ENCODE measurements around the gene INTS15.
A peak's percentile ranks its signal among the peaks of the same experiment; 100 is the strongest.

Gene INTS15

GRCh38 chr7:6589829-6590644 is at the start of gene INTS15:
Gene INTS15, plus strand, starts transcription at chr7:6590021. Its CDS starts 263 bp downstream, at chr7:6590284.
- Histone ChIP-seq H3K27ac (ENCODE audit: low read depth, low read length) (peak within 1 kb of the TSS; percentile 66), H3K4me1 (ENCODE audit: control insufficient read depth in 1 of 2, insufficient read depth in 2 of 2, low read length in 2 of 2) (peaks cover 4 to 13% of the 10 kb centered on the region in 2 donors), H3K27me3 (ENCODE audit: control insufficient read depth in 1 of 2, insufficient read depth in 2 of 2, low read length in 2 of 2) (no peaks in the 10 kb centered on the region), H3K36me3 (ENCODE audit: control insufficient read depth in 1 of 2, insufficient read depth in 2 of 2, low read length in 2 of 2) (peaks cover 12 to 41% of the 10 kb centered on the region in 2 donors), H3K4me3 (ENCODE audit: low read depth in 1 of 2, low read length in 2 of 2) (peak within 1 kb of the TSS; percentile 90 to 92), H3K9ac (ENCODE audit: low read depth in 1 of 2, low read length in 2 of 2) (peak within 1 kb of the TSS; percentile 60 to 87), H3K9me3 (ENCODE audit: control insufficient read depth in 1 of 2, low read length in 2 of 2) (no peaks in the 10 kb centered on the region)

GRCh38 chr7:6542368-6542767 is 47.5 kb upstream of the INTS15 start:
- H3K9me3 ChIP-seq (ENCODE audit: control insufficient read depth in 1 of 2, low read length in 2 of 2) = no peaks in the 10 kb centered on the region
- no peaks in the 10 kb centered on the region for H3K27me3 ChIP-seq (ENCODE audit: control insufficient read depth in 1 of 2, insufficient read depth in 2 of 2, low read length in 2 of 2)
- no peaks in the 10 kb centered on the region for H3K36me3 ChIP-seq (ENCODE audit: control insufficient read depth in 1 of 2, insufficient read depth in 2 of 2, low read length in 2 of 2)
- H3K4me1 ChIP-seq (ENCODE audit: control insufficient read depth in 1 of 2, insufficient read depth in 2 of 2, low read length in 2 of 2) = no peaks in the 10 kb centered on the region
- no peak overlapping the region for H3K4me3 ChIP-seq (ENCODE audit: low read depth in 1 of 2, low read length in 2 of 2)
- no peak overlapping the region for H3K9ac ChIP-seq (ENCODE audit: low read depth in 1 of 2, low read length in 2 of 2)
- no peak overlapping the region for H3K27ac ChIP-seq (ENCODE audit: low read depth, low read length)

GRCh38 chr7:6545398-6546126 is 44.3 kb upstream of the INTS15 start:
- no peak overlapping the region for H3K9ac ChIP-seq (ENCODE audit: low read depth in 1 of 2, low read length in 2 of 2)
- H3K27ac ChIP-seq (ENCODE audit: low read depth, low read length) = no peak overlapping the region
- H3K4me3 ChIP-seq (ENCODE audit: low read depth in 1 of 2, low read length in 2 of 2) = no peak overlapping the region
- no peaks in the 10 kb centered on the region for H3K27me3 ChIP-seq (ENCODE audit: control insufficient read depth in 1 of 2, insufficient read depth in 2 of 2, low read length in 2 of 2)
- no peaks in the 10 kb centered on the region for H3K36me3 ChIP-seq (ENCODE audit: control insufficient read depth in 1 of 2, insufficient read depth in 2 of 2, low read length in 2 of 2)
- no peaks in the 10 kb centered on the region for H3K9me3 ChIP-seq (ENCODE audit: control insufficient read depth in 1 of 2, low read length in 2 of 2)
- H3K4me1 ChIP-seq (ENCODE audit: control insufficient read depth in 1 of 2, insufficient read depth in 2 of 2, low read length in 2 of 2) = no peaks in the 10 kb centered on the region

GRCh38 chr7:6546498-6547251 is 43.1 kb upstream of the INTS15 start:
- Histone ChIP-seq H3K27me3 (ENCODE audit: control insufficient read depth in 1 of 2, insufficient read depth in 2 of 2, low read length in 2 of 2) (no peaks in the 10 kb centered on the region), H3K4me1 (ENCODE audit: control insufficient read depth in 1 of 2, insufficient read depth in 2 of 2, low read length in 2 of 2) (no peaks in the 10 kb centered on the region), H3K36me3 (ENCODE audit: control insufficient read depth in 1 of 2, insufficient read depth in 2 of 2, low read length in 2 of 2) (no peaks in the 10 kb centered on the region), H3K27ac (ENCODE audit: low read depth, low read length) (no peak overlapping the region), H3K9me3 (ENCODE audit: control insufficient read depth in 1 of 2, low read length in 2 of 2) (no peaks in the 10 kb centered on the region), H3K9ac (ENCODE audit: low read depth in 1 of 2, low read length in 2 of 2) (no peak overlapping the region), H3K4me3 (ENCODE audit: low read depth in 1 of 2, low read length in 2 of 2) (no peak overlapping the region)

GRCh38 chr7:6547400-6547799 is 42.4 kb upstream of the INTS15 start:
- no peaks in the 10 kb centered on the region for H3K36me3 ChIP-seq (ENCODE audit: control insufficient read depth in 1 of 2, insufficient read depth in 2 of 2, low read length in 2 of 2)

GRCh38 chr7:6551016-6551511 is 38.8 kb upstream of the INTS15 start, which contains the start of gene GRID2IP:
Gene GRID2IP, minus strand, starts transcription at chr7:6551461. Its CDS starts 25 bp downstream, at chr7:6551436.
- Histone ChIP-seq H3K9ac (ENCODE audit: low read depth in 1 of 2, low read length in 2 of 2) (no peak within 1 kb of the TSS), H3K27ac (ENCODE audit: low read depth, low read length) (no peak within 1 kb of the TSS), H3K4me1 (ENCODE audit: control insufficient read depth in 1 of 2, insufficient read depth in 2 of 2, low read length in 2 of 2) (no peaks in the 10 kb centered on the region), H3K4me3 (ENCODE audit: low read depth in 1 of 2, low read length in 2 of 2) (no peak within 1 kb of the TSS), H3K9me3 (ENCODE audit: control insufficient read depth in 1 of 2, low read length in 2 of 2) (no peaks in the 10 kb centered on the region), H3K36me3 (ENCODE audit: control insufficient read depth in 1 of 2, insufficient read depth in 2 of 2, low read length in 2 of 2) (no peaks in the 10 kb centered on the region), H3K27me3 (ENCODE audit: control insufficient read depth in 1 of 2, insufficient read depth in 2 of 2, low read length in 2 of 2) (no peaks in the 10 kb centered on the region)

More at GRCh38 chr7:6547400-6547799, 42.4 kb upstream of the INTS15 start:
- Histone ChIP-seq H3K4me3 (ENCODE audit: low read depth in 1 of 2, low read length in 2 of 2) (no peak overlapping the region), H3K9ac (ENCODE audit: low read depth in 1 of 2, low read length in 2 of 2) (no peak overlapping the region), H3K4me1 (ENCODE audit: control insufficient read depth in 1 of 2, insufficient read depth in 2 of 2, low read length in 2 of 2) (no peaks in the 10 kb centered on the region), H3K9me3 (ENCODE audit: control insufficient read depth in 1 of 2, low read length in 2 of 2) (no peaks in the 10 kb centered on the region), H3K27me3 (ENCODE audit: control insufficient read depth in 1 of 2, insufficient read depth in 2 of 2, low read length in 2 of 2) (no peaks in the 10 kb centered on the region), H3K27ac (ENCODE audit: low read depth, low read length) (no peak overlapping the region)

DNA sequence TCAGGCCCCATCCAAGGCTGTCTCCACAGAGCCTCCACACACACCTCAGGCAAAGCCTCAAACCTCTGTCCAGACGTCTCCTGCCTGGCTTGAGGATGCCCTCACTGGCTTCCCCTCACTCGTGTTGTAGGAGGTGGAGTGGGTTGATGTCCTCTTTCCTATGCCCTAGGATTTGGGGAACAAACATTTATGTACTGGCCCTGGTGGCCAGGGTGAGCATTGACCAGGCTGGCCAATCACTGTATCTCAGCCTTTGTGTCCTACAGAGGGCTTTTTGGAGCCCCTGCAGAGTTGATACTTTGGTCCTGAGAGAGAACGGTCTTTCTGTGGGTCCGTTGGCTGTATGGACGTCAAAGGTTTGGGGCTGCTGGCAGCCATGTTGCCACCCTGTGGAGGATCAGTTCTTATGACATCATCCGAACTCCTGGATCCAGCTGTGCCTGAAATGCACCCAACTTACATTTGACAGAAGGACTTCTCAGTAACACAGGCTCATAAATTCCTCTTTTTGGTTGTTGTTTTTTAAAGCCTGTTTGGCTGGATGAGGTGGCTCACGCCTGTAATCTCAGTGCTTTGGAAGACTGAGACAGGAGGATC is 36.3 kb upstream of the INTS15 start:
- Histone ChIP-seq H3K27ac (ENCODE audit: low read depth, low read length) (no peak overlapping the region), H3K4me3 (ENCODE audit: low read depth in 1 of 2, low read length in 2 of 2) (no peak overlapping the region), H3K36me3 (ENCODE audit: control insufficient read depth in 1 of 2, insufficient read depth in 2 of 2, low read length in 2 of 2) (no peaks in the 10 kb centered on the region), H3K27me3 (ENCODE audit: control insufficient read depth in 1 of 2, insufficient read depth in 2 of 2, low read length in 2 of 2) (no peaks in the 10 kb centered on the region), H3K4me1 (ENCODE audit: control insufficient read depth in 1 of 2, insufficient read depth in 2 of 2, low read length in 2 of 2) (no peaks in the 10 kb centered on the region), H3K9me3 (ENCODE audit: control insufficient read depth in 1 of 2, low read length in 2 of 2) (no peaks in the 10 kb centered on the region), H3K9ac (ENCODE audit: low read depth in 1 of 2, low read length in 2 of 2) (no peak overlapping the region)

DNA sequence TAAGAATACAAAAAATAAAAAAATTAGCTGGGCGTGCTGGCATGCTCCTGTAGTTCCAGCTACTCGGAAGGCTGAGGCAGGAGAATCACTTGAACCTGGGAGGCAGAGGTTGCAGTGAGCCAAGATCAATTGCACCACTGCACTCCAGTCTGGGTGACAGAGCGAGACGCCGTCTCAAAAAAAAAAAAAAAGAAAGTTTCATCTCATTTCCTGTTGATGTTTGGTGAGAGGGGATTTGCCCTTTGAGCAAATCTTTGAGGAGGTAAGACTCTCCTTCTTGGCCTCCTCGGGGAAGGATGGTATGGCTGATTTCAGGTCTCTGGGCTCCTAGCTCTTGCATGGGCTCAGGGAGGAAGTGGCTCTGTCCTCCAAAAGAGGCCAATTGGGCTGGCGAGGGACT is 35.0 kb upstream of the INTS15 start:
- Histone ChIP-seq H3K9me3 (ENCODE audit: control insufficient read depth in 1 of 2, low read length in 2 of 2) (no peaks in the 10 kb centered on the region), H3K4me3 (ENCODE audit: low read depth in 1 of 2, low read length in 2 of 2) (no peak overlapping the region), H3K27ac (ENCODE audit: low read depth, low read length) (no peak overlapping the region), H3K27me3 (ENCODE audit: control insufficient read depth in 1 of 2, insufficient read depth in 2 of 2, low read length in 2 of 2) (no peaks in the 10 kb centered on the region), H3K9ac (ENCODE audit: low read depth in 1 of 2, low read length in 2 of 2) (no peak overlapping the region), H3K36me3 (ENCODE audit: control insufficient read depth in 1 of 2, insufficient read depth in 2 of 2, low read length in 2 of 2) (no peaks in the 10 kb centered on the region), H3K4me1 (ENCODE audit: control insufficient read depth in 1 of 2, insufficient read depth in 2 of 2, low read length in 2 of 2) (no peaks in the 10 kb centered on the region)

- Histone ChIP-seq H3K9me3 (ENCODE audit: control insufficient read depth in 1 of 2, low read length in 2 of 2) (no peaks in the 10 kb centered on the region), H3K36me3 (ENCODE audit: control insufficient read depth in 1 of 2, insufficient read depth in 2 of 2, low read length in 2 of 2) (no peaks in the 10 kb centered on the region), H3K9ac (ENCODE audit: low read depth in 1 of 2, low read length in 2 of 2) (no peak overlapping the region)
These were observed 33.6 kb upstream of the INTS15 start for GRCh38 chr7:6556196-6556595.

More at GRCh38 chr7:6556196-6556595, 33.6 kb upstream of the INTS15 start:
- no peak overlapping the region for H3K4me3 ChIP-seq (ENCODE audit: low read depth in 1 of 2, low read length in 2 of 2)
- no peaks in the 10 kb centered on the region for H3K27me3 ChIP-seq (ENCODE audit: control insufficient read depth in 1 of 2, insufficient read depth in 2 of 2, low read length in 2 of 2)
- no peak overlapping the region for H3K27ac ChIP-seq (ENCODE audit: low read depth, low read length)
- no peaks in the 10 kb centered on the region for H3K4me1 ChIP-seq (ENCODE audit: control insufficient read depth in 1 of 2, insufficient read depth in 2 of 2, low read length in 2 of 2)

Data from duodenal mucosa (tissue), 2 donors.